ENCODE results near the gene PREP.

DNA sequence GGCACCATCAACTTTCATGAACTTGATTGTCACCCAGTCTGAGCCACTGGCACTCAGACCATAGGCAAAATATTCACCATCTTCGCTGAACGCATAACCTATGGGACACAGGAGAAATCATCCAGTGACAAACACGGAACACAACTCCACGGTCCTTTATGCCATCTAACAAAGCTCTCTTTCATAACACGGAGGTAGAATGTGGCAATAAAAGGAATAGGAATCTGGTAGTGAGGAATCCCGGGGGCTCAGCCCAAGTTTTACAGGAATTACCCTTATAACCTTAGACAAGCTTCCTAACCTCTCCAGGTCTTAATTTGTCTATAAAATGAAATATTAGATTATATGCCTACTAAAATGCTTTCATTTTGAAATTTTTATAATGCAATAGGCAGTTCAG, 29.4 kb downstream of the PREP start:
- TF ChIP-seq EP300 (IDR thresholded peaks at IDR 0.05) (no peak), POLR2A (IDR thresholded peaks at IDR 0.05) (no peak)
- TF ChIP-seq, protein P1, sequence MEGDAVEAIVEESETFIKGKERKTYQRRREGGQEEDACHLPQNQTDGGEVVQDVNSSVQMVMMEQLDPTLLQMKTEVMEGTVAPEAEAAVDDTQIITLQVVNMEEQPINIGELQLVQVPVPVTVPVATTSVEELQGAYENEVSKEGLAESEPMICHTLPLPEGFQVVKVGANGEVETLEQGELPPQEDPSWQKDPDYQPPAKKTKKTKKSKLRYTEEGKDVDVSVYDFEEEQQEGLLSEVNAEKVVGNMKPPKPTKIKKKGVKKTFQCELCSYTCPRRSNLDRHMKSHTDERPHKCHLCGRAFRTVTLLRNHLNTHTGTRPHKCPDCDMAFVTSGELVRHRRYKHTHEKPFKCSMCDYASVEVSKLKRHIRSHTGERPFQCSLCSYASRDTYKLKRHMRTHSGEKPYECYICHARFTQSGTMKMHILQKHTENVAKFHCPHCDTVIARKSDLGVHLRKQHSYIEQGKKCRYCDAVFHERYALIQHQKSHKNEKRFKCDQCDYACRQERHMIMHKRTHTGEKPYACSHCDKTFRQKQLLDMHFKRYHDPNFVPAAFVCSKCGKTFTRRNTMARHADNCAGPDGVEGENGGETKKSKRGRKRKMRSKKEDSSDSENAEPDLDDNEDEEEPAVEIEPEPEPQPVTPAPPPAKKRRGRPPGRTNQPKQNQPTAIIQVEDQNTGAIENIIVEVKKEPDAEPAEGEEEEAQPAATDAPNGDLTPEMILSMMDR (IDR thresholded peaks at IDR 0.05) = no peak
